HFF-Myc (cell line): ENCODE data around the gene RPRD1A.

ENCODE experiments used
- DNase-seq: peaks from one replicate; pipeline ENCODE4 v3.0.0-alpha.2; 2011; ENCODE audit warnings: low read depth; ENCODE audit errors: extremely low read depth
- H3K4me3 ChIP-seq: replicated peaks from 2 replicates; pipeline ENCODE4 v1.5.1; 2011; ENCODE audit warnings: low read depth, mild to moderate bottlenecking, control low read depth, low read length
- TF ChIP-seq, protein P1 (sequence below): IDR thresholded peaks from 2 replicates; pipeline ENCODE4 v1.5.1; 2012; ENCODE audit warnings: mild to moderate bottlenecking, low read depth, low read length, control low read depth; ENCODE audit errors: missing control alignments

The RPRD1A gene

DNA sequence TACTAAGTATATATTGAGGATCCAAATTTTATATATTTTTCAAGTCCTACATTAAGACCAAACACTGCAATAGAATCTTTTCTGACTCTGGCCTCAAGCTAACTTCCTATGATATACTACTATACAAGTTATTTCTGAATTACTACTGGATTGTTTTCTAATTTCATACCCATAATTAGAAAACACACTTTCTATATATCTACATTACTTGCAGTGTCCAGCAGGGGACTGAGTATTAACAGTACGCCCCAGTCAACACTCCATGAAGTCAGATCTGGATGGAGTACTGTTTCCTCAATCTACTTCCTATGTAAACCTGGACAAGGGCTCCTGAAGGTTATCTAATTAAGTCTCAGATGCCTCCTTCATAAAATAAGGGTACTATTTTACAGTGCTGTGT lies 68.4 kb downstream of the RPRD1A start:
- no peak overlapping the region for H3K4me3 ChIP-seq
- no peak for DNase-seq
- TF ChIP-seq, protein P1, sequence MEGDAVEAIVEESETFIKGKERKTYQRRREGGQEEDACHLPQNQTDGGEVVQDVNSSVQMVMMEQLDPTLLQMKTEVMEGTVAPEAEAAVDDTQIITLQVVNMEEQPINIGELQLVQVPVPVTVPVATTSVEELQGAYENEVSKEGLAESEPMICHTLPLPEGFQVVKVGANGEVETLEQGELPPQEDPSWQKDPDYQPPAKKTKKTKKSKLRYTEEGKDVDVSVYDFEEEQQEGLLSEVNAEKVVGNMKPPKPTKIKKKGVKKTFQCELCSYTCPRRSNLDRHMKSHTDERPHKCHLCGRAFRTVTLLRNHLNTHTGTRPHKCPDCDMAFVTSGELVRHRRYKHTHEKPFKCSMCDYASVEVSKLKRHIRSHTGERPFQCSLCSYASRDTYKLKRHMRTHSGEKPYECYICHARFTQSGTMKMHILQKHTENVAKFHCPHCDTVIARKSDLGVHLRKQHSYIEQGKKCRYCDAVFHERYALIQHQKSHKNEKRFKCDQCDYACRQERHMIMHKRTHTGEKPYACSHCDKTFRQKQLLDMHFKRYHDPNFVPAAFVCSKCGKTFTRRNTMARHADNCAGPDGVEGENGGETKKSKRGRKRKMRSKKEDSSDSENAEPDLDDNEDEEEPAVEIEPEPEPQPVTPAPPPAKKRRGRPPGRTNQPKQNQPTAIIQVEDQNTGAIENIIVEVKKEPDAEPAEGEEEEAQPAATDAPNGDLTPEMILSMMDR = peak; percentile 40

DNA sequence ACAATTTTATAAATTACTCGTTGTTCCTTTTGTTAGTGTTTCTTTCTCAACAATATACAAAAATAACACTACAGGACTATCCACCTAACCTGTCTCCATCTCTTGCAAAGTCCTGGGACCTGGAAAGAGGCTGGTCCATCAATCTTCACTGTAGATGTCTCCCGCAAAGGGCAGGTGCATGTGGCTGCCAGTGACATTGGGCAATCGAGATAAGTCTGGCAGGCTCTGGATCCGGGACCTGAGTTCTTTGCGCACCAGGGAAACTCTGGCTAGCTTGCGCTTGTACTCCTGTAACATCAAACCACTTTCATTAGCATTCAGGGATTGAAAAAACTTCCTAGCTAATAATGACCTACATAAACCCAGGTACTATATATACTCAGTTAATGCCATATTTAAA lies 74.3 kb downstream of the RPRD1A start:
- no peak for DNase-seq
- H3K4me3 ChIP-seq = no peak overlapping the region
- TF ChIP-seq, protein P1 = no peak

DNA sequence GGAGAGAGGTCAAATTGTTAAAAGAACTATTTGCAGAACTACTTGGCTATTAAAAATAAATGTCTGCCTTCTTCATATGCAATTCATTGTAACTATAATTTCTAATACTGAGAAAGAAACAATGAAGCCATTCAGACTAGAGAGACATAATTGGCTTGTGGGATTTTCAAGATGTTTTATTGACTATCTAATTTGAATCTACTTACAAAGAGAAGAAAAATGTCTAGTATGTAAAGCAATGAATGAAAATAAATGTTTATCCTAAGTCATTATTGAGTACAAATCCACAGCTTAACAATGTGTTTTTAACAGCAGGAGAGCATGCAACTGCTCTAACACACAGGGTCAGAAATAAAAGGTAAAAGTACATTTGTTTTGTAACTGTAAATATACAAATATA lies 75.7 kb downstream of the RPRD1A start:
- no peak for DNase-seq
- TF ChIP-seq, protein P1 = no peak
- no peak overlapping the region for H3K4me3 ChIP-seq

DNA sequence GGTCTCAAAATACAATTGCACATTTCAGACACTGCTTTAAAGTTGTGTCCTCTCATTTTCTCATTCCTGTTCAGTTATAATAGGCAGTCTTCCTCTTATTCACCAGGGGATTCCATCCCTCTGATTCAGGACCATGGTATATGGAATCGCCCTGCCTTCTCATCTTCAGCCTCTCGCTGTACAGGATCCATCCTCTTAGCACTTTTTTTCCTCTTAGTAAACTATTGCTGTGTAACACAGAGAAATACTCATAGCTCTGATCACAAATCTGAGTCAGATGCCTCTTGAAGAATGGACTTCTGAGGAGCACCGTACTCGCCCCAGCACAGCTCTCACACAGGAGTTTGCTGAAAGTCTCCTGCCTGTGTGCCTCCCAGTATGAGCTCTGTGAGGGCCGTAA lies 83.5 kb downstream of the RPRD1A start:
- TF ChIP-seq, protein P1 = no peak
- H3K4me3 ChIP-seq = no peak overlapping the region
- DNase-seq = no peak

DNA sequence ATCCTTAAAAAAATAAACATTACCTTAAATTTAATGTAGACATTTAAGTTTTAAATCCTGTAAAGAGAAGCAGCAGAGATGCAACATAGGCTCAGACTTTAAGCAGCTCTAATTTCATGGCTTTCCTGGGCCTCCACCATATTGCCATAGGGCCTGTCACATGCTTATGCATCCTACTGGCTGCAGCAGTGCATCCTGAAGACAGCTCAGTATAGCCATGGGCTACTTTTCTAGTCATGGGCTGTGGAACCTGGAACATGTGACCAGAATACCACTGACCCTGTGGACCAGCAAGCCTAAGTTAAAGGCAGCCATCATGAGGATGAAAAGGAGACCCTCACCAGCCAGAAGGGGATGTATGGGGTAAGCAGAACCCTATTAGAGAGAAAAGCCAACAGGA lies 84.2 kb downstream of the RPRD1A start:
- DNase-seq = no peak
- no peak overlapping the region for H3K4me3 ChIP-seq
- TF ChIP-seq, protein P1 = no peak

DNA sequence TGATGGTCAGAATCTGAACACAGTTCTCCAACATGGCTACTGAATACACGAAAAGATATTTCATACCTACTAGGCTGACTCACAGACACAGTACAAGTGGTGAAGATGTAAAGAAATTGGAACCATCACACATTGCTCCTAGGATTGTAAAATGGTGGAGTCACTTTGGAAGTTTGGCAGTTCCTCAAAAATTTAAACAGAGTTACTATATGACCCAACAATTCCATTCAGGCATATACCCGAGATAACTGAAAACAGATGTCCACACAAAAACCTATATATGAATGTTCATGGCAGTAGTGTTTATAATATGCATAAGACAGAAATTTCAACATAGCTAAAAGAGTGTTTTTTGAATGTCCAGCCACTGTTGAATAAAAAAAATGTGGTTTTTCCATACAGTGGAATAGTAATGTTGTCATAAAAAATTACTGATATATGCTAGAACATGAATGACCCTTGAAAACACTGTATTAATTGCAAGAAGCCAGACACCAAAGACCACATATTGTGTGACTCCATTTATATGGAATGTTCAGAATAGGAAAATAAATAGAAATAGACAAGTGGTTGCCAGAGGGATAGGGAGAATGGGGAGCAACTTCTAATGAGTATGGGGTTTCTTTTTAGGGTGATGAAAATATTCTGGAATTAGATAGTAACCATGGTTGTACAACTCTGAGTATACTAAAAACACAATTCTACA lies 84.8 kb downstream of the RPRD1A start:
- H3K4me3 ChIP-seq = no peak overlapping the region
- DNase-seq = peak; percentile 75
- TF ChIP-seq, protein P1 = no peak

DNA sequence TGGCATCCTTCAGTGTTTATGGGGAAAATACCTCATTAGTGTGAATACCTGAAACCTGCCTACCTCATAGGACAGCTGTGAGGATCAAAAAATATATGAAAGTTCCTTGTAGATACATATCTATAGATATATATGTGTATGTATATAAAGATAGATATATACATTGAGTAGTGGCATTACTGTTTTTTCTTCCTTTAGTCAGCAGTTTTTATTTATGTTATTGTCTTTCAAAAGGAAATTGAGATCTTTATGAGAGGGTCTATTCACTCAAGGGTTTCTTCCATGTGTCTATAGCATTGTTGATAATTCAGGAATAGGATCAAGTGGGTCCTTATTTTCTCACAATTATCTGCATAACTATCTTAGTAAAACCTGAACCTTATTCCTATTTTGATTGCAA lies 88.2 kb downstream of the RPRD1A start:
- TF ChIP-seq, protein P1 = no peak
- no peak overlapping the region for H3K4me3 ChIP-seq
- no peak for DNase-seq
